KMS-11 (cell line): ENCODE data around the gene SDC3.

Experiments
- H2AFZ ChIP-seq: fragments of 200-600 bp; sonication (generic); 2 replicates; pipeline ENCODE4 v1.6.1; 2016; ENCODE audit warnings: antibody characterized with exemption, mixed run types, low read depth
- H3K27ac ChIP-seq: fragments of 200-600 bp; sonication (generic); 2 replicates; pipeline ENCODE4 v1.6.1; 2016; ENCODE audit warnings: mild to moderate bottlenecking, mixed run types
- H3K27me3 ChIP-seq: fragments of 200-600 bp; sonication (generic); 2 replicates; pipeline ENCODE4 v1.6.1; 2017; ENCODE audit warnings: mild to moderate bottlenecking, low read depth, mixed run types, moderate library complexity; ENCODE audit not compliant: insufficient read depth
- H3K36me3 ChIP-seq: fragments of 200-600 bp; sonication (generic); 2 replicates; pipeline ENCODE4 v1.6.1; 2017; ENCODE audit warnings: mild to moderate bottlenecking, mixed run types; ENCODE audit not compliant: insufficient read depth
- H3K4me1 ChIP-seq: fragments of 200-600 bp; sonication (generic); 2 replicates; pipeline ENCODE4 v1.6.1; 2016; ENCODE audit warnings: mild to moderate bottlenecking, low read depth, mixed run types; ENCODE audit not compliant: poor library complexity, severe bottlenecking
- H3K4me2 ChIP-seq: fragments of 200-600 bp; sonication (generic); 2 replicates; pipeline ENCODE4 v1.7.0; 2016; ENCODE audit warnings: mild to moderate bottlenecking, mixed run types
- H3K4me3 ChIP-seq: fragments of 200-600 bp; sonication (generic); IDR thresholded peaks from 2 replicates; pipeline ENCODE4 v1.6.1; 2017; ENCODE audit warnings: low read depth, low read length, mixed read lengths; ENCODE audit not compliant: insufficient read depth
- H3K79me2 ChIP-seq: fragments of 200-600 bp; sonication (generic); 2 replicates; pipeline ENCODE4 v1.6.1; 2016; ENCODE audit warnings: low read depth, mixed run types; ENCODE audit not compliant: insufficient read depth
- H3K9ac ChIP-seq: fragments of 200-600 bp; sonication (generic); 2 replicates; pipeline ENCODE4 v1.6.1; 2016; ENCODE audit warnings: mild to moderate bottlenecking, mixed run types
- H4K20me1 ChIP-seq: fragments of 200-600 bp; sonication (generic); 2 replicates; pipeline ENCODE4 v1.6.1; 2016; ENCODE audit warnings: mild to moderate bottlenecking, mixed run types; ENCODE audit not compliant: insufficient read depth
- TF ChIP-seq, protein P1 (sequence below): fragments of 200-600 bp; sonication (generic); conservative IDR thresholded peaks from 2 replicates; pipeline ENCODE4 v1.6.1; 2017; ENCODE audit warnings: low read depth, mild to moderate bottlenecking, antibody characterized with exemption, low read length, moderate library complexity, mixed read lengths

SDC3 gene

DNA sequence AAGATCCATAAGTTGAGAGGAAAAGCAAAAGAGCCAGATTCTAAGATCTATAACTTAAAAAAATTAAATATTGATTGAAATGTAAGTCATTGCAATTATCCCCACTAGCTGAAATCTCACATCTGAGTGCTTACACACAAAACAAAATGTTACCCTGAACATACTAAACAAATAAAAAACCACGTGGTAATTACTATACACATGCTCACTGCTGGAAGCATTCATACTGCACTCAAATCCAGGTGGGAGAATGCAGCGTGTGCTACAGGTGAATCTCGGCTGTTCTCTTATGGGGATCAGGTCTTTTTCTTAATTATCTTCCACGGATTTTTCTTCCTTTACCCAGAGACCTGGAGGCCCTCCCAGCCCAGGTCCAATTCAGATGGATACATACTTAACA is 74.3 kb downstream of the SDC3 start:
- H3K4me2 ChIP-seq = no peak overlapping the region
- H3K9ac ChIP-seq = no peak overlapping the region
- no peak overlapping the region for H3K4me3 ChIP-seq
- no peaks in the 10 kb centered on the region for H4K20me1 ChIP-seq
- H3K36me3 ChIP-seq = no peaks in the 10 kb centered on the region
- no peak overlapping the region for H3K27ac ChIP-seq
- H3K4me1 ChIP-seq = no peaks in the 10 kb centered on the region
- H3K27me3 ChIP-seq = peaks cover 6% of the 10 kb centered on the region; the same call in 1 of the 2 replicates
- TF ChIP-seq, protein P1, sequence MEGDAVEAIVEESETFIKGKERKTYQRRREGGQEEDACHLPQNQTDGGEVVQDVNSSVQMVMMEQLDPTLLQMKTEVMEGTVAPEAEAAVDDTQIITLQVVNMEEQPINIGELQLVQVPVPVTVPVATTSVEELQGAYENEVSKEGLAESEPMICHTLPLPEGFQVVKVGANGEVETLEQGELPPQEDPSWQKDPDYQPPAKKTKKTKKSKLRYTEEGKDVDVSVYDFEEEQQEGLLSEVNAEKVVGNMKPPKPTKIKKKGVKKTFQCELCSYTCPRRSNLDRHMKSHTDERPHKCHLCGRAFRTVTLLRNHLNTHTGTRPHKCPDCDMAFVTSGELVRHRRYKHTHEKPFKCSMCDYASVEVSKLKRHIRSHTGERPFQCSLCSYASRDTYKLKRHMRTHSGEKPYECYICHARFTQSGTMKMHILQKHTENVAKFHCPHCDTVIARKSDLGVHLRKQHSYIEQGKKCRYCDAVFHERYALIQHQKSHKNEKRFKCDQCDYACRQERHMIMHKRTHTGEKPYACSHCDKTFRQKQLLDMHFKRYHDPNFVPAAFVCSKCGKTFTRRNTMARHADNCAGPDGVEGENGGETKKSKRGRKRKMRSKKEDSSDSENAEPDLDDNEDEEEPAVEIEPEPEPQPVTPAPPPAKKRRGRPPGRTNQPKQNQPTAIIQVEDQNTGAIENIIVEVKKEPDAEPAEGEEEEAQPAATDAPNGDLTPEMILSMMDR = no peak
- H2AFZ ChIP-seq = no peak overlapping the region
- H3K79me2 ChIP-seq = no peaks in the 10 kb centered on the region

DNA sequence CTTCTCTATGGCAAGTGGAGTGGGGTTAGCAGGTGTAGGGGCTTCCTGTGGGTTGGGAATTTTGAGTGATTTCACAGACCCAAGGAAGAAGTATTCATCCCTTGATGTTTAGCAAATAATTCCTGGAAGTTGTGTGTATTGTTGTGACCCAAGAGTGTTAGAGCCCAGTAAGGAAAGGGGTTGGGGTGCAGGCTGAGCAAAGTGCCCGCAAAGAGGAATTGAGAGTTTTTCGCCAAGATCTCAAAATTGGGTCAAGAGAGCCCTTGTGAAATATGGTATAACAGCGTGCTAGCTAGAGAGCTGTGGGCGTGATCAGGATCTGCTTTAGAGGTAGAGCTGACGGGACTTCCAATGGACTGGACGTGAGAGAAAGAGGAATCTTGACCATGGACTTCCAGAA is 78.0 kb downstream of the SDC3 start:
- Histone ChIP-seq H4K20me1 (no peaks in the 10 kb centered on the region), H3K4me2 (no peak overlapping the region), H3K36me3 (no peaks in the 10 kb centered on the region), H2AFZ (no peak overlapping the region), H3K4me3 (no peak overlapping the region), H3K27ac (no peak overlapping the region), H3K9ac (no peak overlapping the region), H3K27me3 (peaks cover 5% of the 10 kb centered on the region), H3K79me2 (no peaks in the 10 kb centered on the region), H3K4me1 (no peaks in the 10 kb centered on the region)
- TF ChIP-seq, protein P1 = no peak

DNA sequence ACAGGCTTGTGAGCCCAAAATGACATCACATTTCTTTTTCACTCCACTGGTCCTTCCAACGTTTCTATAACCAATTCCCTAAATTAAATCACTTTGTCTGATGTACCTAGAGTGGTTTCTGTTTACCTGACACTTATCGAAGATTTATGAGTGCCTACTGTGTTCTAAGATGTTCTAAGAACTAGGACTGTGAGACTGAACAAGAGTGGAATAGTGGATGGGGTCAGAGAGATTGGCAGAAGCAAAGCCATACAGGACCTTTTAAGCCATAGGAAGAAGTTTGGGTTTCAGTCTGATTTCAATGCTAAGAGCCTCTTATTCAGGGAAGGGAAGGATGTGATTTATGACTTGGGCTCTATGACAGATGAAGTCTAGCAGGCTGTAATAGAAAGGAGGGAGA is 78.7 kb downstream of the SDC3 start:
- no peak overlapping the region for H3K4me2 ChIP-seq
- no peaks in the 10 kb centered on the region for H3K79me2 ChIP-seq
- H3K27ac ChIP-seq = no peak overlapping the region
- no peak overlapping the region for H2AFZ ChIP-seq
- no peak overlapping the region for H3K9ac ChIP-seq
- no peaks in the 10 kb centered on the region for H4K20me1 ChIP-seq
- TF ChIP-seq, protein P1 = no peak
- H3K4me3 ChIP-seq = no peak overlapping the region
- peaks cover 11% of the 10 kb centered on the region for H3K27me3 ChIP-seq
- no peaks in the 10 kb centered on the region for H3K36me3 ChIP-seq
- H3K4me1 ChIP-seq = no peaks in the 10 kb centered on the region

DNA sequence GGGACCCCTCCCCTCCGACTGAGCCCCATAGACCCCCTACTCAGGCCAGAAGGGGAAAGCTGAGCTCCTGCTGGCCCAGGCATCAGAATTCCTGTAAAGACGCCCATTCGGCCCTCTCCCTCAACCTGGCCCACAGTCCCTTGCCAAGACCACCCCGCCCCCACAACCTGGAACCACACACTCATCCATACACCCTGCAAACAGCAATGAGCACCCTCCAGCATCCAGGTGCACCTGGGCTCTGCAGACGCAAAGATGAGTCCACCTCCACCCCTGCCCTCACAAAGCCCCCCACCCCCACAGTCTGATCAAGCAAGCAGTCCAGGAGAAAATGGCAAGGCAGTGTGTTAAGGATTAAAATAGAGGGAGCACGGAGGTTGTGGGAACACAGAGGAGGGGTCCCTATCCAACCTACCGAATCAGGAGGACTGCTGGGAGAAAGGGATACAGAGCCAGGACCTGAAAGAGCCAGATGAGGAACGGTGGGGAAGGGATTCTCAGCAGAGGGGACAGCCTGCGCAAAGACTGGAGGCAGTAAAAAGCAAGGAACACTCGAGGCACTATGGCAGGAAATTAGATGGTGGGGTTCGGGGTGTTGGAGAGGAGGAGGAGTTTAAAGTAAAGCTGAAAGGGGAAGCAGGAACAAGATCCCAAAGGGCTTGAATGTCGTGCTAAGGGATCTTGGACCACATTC is 83.7 kb downstream of the SDC3 start:
- Histone ChIP-seq H3K79me2 (no peaks in the 10 kb centered on the region), H3K4me3 (peak overlapping the region; percentile 48), H4K20me1 (no peaks in the 10 kb centered on the region), H2AFZ (peak overlapping the region; percentile 66; the same call in 1 of the 2 replicates), H3K4me1 (no peaks in the 10 kb centered on the region), H3K9ac (no peak overlapping the region), H3K4me2 (peak overlapping the region; percentile 13; the same call in 1 of the 2 replicates), H3K27ac (no peak overlapping the region), H3K36me3 (no peaks in the 10 kb centered on the region), H3K27me3 (peaks cover 38% of the 10 kb centered on the region)
- TF ChIP-seq, protein P1 = no peak
